PC-3 (cell line): ENCODE data around the gene FOXK1. TPM values are rescaled to one million over a fixed set of nuclear protein-coding genes. Genes with fewer than 3 reads are reported as not detected.

Experiments
- ATAC-seq: fragments of 200-7000 bp; cut with Tn5 transposase; 2 replicates; pipeline ENCODE4 v1.9.1; 2020; ENCODE audit warnings: mild to moderate bottlenecking, moderate library complexity
- BruUV-seq: library from RNA; stranded (reverse); fragments of 400-500 nt; replicated peaks from 2 replicates; lab custom pipeline; 2021; lab: Mats Ljungman, UMichigan
- CTCF ChIA-PET: fragments of 300-600 bp; sonication (Branson Sonifier 250); formaldehyde crosslinking; loops from one replicate; lab custom pipeline; 2022; ENCODE audit warnings: antibody characterized with exemption; lab: Charles Lee
- POLR2A ChIA-PET: fragments of 300-600 bp; sonication (Branson Sonifier 250); formaldehyde crosslinking; loops from one replicate; lab custom pipeline; 2022; ENCODE audit warnings: antibody characterized with exemption; ENCODE audit not compliant: unreplicated experiment; lab: Charles Lee
- DNase-seq: peaks from one replicate; pipeline ENCODE4 v3.0.0-alpha.2; 2015
- H2AFZ ChIP-seq: fragments of 300-600 bp; sonication (generic); 2 replicates; pipeline ENCODE4 v1.6.0; 2016; ENCODE audit warnings: antibody characterized with exemption, low read length
- H3F3A ChIP-seq: fragments of 300-600 bp; sonication (generic); one replicate; pipeline ENCODE4 v1.6.0; 2017; ENCODE audit warnings: antibody characterized with exemption, low read length, control low read depth, mild to moderate bottlenecking; ENCODE audit not compliant: unreplicated experiment
- H3K27ac ChIP-seq: fragments of 300-600 bp; sonication (generic); 2 replicates; pipeline ENCODE4 v1.5.1; 2016; ENCODE audit warnings: mild to moderate bottlenecking, low read length
- H3K27me3 ChIP-seq: fragments of 300-600 bp; sonication (generic); 2 replicates; pipeline ENCODE4 v1.6.1; 2016; ENCODE audit warnings: low read length, mixed read lengths
- H3K36me3 ChIP-seq: fragments of 300-600 bp; sonication (generic); 2 replicates; pipeline ENCODE4 v1.6.1; 2016; ENCODE audit warnings: low read depth, mixed run types, low read length, mixed read lengths
- H3K4me1 ChIP-seq: fragments of 300-600 bp; sonication (generic); 2 replicates; pipeline ENCODE4 v1.5.1; 2016; ENCODE audit warnings: low read length; ENCODE audit not compliant: insufficient read depth
- H3K4me2 ChIP-seq: fragments of 300-600 bp; sonication (generic); 2 replicates; pipeline ENCODE4 v1.6.0; 2016; ENCODE audit warnings: low read length
- H3K4me3 ChIP-seq: fragments of 300-600 bp; sonication (generic); 2 replicates; pipeline ENCODE4 v1.5.1; 2016; ENCODE audit warnings: mild to moderate bottlenecking, low read length, mixed read lengths
- H3K79me2 ChIP-seq: fragments of 300-600 bp; sonication (generic); 2 replicates; pipeline ENCODE4 v1.6.1; 2017; ENCODE audit warnings: low read length, mixed read lengths
- H3K9ac ChIP-seq: fragments of 300-600 bp; sonication (generic); 2 replicates; pipeline ENCODE4 v1.6.0; 2016; ENCODE audit warnings: mild to moderate bottlenecking, low read length
- H3K9me2 ChIP-seq: fragments of 300-600 bp; sonication (generic); replicated peaks from 2 replicates; pipeline ENCODE4 v1.6.1; 2016; ENCODE audit warnings: mixed run types, low read length, mixed read lengths
- H3K9me3 ChIP-seq: fragments of 300-600 bp; sonication (generic); 2 replicates; pipeline ENCODE4 v1.6.1; 2016; ENCODE audit warnings: low read length, mixed read lengths
- H4K20me1 ChIP-seq: fragments of 300-600 bp; sonication (generic); 2 replicates; pipeline ENCODE4 v1.6.1; 2016; ENCODE audit warnings: low read length, mixed read lengths
- EZH2 ChIP-seq: fragments of 300-600 bp; sonication (generic); IDR thresholded peaks from one replicate; pipeline ENCODE4 v1.6.1; 2017; ENCODE audit warnings: antibody characterized with exemption, mild to moderate bottlenecking, low read length; ENCODE audit not compliant: unreplicated experiment
- EZH2phosphoT487 ChIP-seq: fragments of 300-600 bp; sonication (generic); IDR thresholded peaks from 2 replicates; pipeline ENCODE4 v1.6.1; 2018; ENCODE audit warnings: mild to moderate bottlenecking, antibody characterized with exemption, low read length, borderline replicate concordance
- intact Hi-C: fragments of 100-400 bp; cut with micrococcal nuclease; formaldehyde crosslinking; loops from 2 replicates; pipeline ENCODE4 v1.9.0; 2023
- total RNA-seq: library from RNA; depleted of rRNA; stranded (reverse); fragments of >200 nt; gene quantifications from 2 replicates; pipeline ENCODE4 v1.2.3, GENCODE V29; 2014
- TF ChIP-seq, protein P1 (sequence below): fragments of 300-600 bp; sonication (generic); conservative IDR thresholded peaks from 2 replicates; pipeline ENCODE4 v1.5.1; 2017; ENCODE audit warnings: antibody characterized with exemption, low read depth, mild to moderate bottlenecking, low read length

The FOXK1 gene
- total RNA-seq, 1 experiment from 2014 or later, result 13.2 TPM

- Histone ChIP-seq H3K27ac (no peak overlapping the region), H3K4me2 (no peak overlapping the region), H3F3A (no peaks in the 10 kb centered on the region), H3K4me1 (no peaks in the 10 kb centered on the region), H3K9ac (no peak overlapping the region), H3K27me3 (no peaks in the 10 kb centered on the region), H4K20me1 (no peaks in the 10 kb centered on the region), H3K9me2 (no peaks in the 10 kb centered on the region), H3K4me3 (no peak overlapping the region), H3K9me3 (no peaks in the 10 kb centered on the region), H2AFZ (no peak overlapping the region), H3K79me2 (no peaks in the 10 kb centered on the region), H3K36me3 (no peaks in the 10 kb centered on the region)
- intact Hi-C loops, result no loop called here
- TF ChIP-seq, protein P1, sequence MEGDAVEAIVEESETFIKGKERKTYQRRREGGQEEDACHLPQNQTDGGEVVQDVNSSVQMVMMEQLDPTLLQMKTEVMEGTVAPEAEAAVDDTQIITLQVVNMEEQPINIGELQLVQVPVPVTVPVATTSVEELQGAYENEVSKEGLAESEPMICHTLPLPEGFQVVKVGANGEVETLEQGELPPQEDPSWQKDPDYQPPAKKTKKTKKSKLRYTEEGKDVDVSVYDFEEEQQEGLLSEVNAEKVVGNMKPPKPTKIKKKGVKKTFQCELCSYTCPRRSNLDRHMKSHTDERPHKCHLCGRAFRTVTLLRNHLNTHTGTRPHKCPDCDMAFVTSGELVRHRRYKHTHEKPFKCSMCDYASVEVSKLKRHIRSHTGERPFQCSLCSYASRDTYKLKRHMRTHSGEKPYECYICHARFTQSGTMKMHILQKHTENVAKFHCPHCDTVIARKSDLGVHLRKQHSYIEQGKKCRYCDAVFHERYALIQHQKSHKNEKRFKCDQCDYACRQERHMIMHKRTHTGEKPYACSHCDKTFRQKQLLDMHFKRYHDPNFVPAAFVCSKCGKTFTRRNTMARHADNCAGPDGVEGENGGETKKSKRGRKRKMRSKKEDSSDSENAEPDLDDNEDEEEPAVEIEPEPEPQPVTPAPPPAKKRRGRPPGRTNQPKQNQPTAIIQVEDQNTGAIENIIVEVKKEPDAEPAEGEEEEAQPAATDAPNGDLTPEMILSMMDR, result no peak
- no peak for TF ChIP-seq EZH2
- no peak for TF ChIP-seq EZH2phosphoT487
- CTCF ChIA-PET, result interaction anchor here (0.8 kb wide), 1 partner anchor 16 kb away, joined by 4 read pairs; no protein-coding TSS in a partner anchor
- BruUV-seq, result no TSS peak
- ATAC-seq (no peak), DNase-seq (no peak)
- POLR2A ChIA-PET, result no interaction called here
Measured at GRCh38 chr7:4814433-4814832, 132.3 kb downstream of the FOXK1 start.

DNA sequence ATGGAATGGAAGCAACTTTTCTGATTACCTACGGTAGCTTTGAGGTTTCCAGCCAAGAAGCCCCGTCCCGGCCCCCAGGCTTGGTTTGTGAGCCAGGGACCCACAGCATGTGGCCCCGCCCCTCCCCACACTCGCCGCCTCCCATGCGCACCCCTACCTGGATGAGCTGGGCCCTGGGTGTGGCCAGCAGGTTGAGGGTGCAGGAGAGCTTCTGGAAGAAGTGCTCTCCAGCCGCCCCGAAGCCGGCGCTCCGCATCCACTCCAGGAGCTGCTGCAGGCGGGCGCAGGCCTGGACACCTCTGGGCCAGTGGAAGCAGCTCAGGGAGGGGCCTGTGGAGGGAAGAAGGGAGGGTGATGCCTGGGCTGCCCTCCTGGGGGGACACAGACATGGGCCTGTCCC, 133.0 kb downstream of the FOXK1 start:
- Histone ChIP-seq H3K9me3 (no peaks in the 10 kb centered on the region), H3K4me3 (no peak overlapping the region), H3K4me2 (no peak overlapping the region), H3K36me3 (no peaks in the 10 kb centered on the region), H3K4me1 (no peaks in the 10 kb centered on the region), H2AFZ (no peak overlapping the region), H3K9ac (no peak overlapping the region), H3F3A (no peaks in the 10 kb centered on the region), H4K20me1 (no peaks in the 10 kb centered on the region), H3K27ac (no peak overlapping the region), H3K9me2 (no peaks in the 10 kb centered on the region), H3K79me2 (no peaks in the 10 kb centered on the region), H3K27me3 (no peaks in the 10 kb centered on the region)
- intact Hi-C loops, result no loop called here
- ChIA-PET POLR2A (no interaction called here), CTCF (interaction anchor here (0.8 kb wide), 1 partner anchor 17 kb away, joined by 4 read pairs; no protein-coding TSS in a partner anchor)
- ATAC-seq, result no peak
- no peak for DNase-seq
- BruUV-seq, result no TSS peak
- TF ChIP-seq, protein P1, result no peak
- TF ChIP-seq EZH2 (no peak), EZH2phosphoT487 (no peak)

DNA sequence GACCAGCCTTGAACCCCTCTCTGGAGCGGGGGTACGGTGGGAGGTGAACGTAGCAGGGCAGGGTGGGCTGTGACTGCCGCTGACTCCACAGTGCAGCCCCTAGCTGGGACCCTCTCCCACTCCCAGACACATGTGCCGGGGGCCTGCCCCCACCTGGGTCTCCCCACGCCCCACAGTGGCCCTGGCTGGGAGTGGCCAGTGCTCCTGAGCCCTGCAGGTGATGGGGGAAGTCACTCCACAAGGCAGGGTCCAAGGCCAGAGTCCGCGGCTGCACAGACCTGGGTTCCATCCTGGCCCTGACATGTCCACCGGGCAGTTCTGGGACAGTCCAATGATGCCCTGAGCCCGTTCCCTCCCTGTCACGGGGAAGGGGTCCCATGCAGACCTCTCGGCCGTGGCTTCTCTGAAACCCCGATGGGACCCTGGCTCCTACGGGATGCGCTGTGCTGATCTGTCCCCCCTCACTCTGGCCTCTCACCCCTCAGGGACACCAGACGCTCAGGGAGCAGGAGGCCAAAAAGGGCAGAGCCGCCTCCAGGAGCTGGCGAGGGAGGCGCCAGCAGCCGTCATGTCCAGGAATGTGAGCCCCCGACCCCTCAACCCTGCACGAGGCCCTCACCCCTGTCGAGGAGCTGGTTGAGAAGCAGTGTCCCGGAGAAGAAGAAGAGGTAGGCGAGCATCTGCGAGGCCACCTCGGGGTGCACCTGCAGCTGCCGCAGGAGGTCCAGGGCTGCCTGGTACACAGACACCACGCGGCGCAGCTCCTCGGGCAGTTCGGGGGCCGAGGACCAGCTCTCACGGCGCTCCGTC, 133.7 kb downstream of the FOXK1 start:
- CTCF ChIA-PET, result interaction anchor here (0.8 kb wide), 1 partner anchor 17 kb away, joined by 4 read pairs; no protein-coding TSS in a partner anchor
- H3K9me3 ChIP-seq, result no peaks in the 10 kb centered on the region
- no peaks in the 10 kb centered on the region for H3K4me1 ChIP-seq
- intact Hi-C loops, result no loop called here
- no peak overlapping the region for H3K9ac ChIP-seq
- H3K4me3 ChIP-seq, result no peak overlapping the region
- H3K9me2 ChIP-seq, result no peaks in the 10 kb centered on the region
- H3F3A ChIP-seq, result no peaks in the 10 kb centered on the region
- no peak for TF ChIP-seq EZH2phosphoT487
- TF ChIP-seq, protein P1, result peak; percentile 36; the same call in 1 of the 2 replicates
- POLR2A ChIA-PET, result no interaction called here
- ATAC-seq, result no peak
- no peak overlapping the region for H2AFZ ChIP-seq
- H3K79me2 ChIP-seq, result no peaks in the 10 kb centered on the region
- H3K27ac ChIP-seq, result no peak overlapping the region
- BruUV-seq, result no TSS peak
- H3K36me3 ChIP-seq, result no peaks in the 10 kb centered on the region
- DNase-seq, result no peak
- no peak overlapping the region for H3K4me2 ChIP-seq
- no peaks in the 10 kb centered on the region for H4K20me1 ChIP-seq
- no peaks in the 10 kb centered on the region for H3K27me3 ChIP-seq
